NCI-H146 treated with DMSO at 0.1 percent for 48 hours (cell line): ENCODE data around the gene KCNA2.

Source experiments
- DNase-seq: peaks from one replicate; lab custom pipeline; 2025; ENCODE audit not compliant: unreplicated experiment; lab: John Stamatoyannopoulos, UW

Gene KCNA2

DNA sequence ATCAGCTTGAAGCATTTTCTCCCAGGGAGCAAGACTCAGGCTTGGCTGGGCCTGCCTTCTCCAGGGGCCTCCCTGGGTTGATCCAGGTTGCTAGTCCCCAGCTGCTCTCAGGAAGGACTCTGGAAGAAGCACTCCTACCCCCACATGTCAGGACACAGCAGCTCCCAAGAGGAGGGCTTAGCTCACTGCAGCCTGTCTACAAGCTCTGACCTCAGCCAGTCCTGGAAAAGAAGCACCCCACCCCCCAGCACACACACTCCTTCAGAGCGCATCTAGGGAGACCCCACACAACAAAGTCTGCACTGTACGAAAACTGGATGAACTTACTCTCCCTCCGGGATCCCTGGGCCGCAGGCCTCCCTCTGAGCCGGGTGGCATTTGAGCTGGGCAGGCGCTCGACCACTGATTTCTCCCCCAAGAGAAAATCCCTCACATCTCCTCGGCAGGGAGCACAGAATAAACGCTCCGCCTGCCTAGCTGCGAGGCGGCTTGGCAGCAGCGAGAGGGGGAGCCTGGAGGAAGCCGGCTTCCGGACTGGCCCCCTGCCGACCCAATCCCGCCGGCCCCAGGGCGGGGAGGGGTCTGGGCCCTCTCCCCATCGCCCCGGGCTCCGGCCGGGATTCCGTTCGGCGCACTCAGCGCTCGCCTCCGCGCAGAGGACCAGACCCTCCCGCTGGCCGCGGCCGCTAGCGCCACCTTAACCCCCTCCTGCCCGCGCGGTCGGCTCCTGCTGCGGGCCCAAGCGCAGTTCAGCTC, at the start of gene KCNA2:
Gene KCNA2 (minus strand): TSS at position 458 of the 756 bp plus-strand sequence. CDS start 1,576 bp downstream, outside the sequence.
- peak; percentile 58 for DNase-seq

GRCh38 chr1:110650609-110651008, 44.5 kb upstream of the KCNA2 start:
- DNase-seq = no peak

DNA sequence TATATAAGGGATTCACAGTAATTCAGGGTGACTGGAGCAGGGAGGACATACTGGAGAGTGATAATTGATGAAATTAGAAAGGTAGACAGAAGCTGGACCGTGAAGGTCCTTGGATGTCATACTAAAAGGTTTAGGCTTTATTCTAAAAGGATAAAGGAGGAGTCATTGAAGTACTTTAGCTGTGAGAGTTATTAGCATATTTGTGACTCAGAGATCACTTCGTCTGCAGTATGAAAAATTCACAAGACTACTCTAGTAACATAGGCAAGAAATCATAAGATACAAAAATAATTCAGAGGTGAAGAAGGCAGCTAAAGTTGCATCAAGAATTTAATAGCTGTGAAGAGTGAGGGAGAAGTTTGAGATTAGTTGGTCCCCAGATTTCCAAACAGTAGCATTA, 42.3 kb upstream of the KCNA2 start:
- DNase-seq = no peak

GRCh38 chr1:110647254-110647891, 41.2 kb upstream of the KCNA2 start:
- DNase-seq = no peak

DNA sequence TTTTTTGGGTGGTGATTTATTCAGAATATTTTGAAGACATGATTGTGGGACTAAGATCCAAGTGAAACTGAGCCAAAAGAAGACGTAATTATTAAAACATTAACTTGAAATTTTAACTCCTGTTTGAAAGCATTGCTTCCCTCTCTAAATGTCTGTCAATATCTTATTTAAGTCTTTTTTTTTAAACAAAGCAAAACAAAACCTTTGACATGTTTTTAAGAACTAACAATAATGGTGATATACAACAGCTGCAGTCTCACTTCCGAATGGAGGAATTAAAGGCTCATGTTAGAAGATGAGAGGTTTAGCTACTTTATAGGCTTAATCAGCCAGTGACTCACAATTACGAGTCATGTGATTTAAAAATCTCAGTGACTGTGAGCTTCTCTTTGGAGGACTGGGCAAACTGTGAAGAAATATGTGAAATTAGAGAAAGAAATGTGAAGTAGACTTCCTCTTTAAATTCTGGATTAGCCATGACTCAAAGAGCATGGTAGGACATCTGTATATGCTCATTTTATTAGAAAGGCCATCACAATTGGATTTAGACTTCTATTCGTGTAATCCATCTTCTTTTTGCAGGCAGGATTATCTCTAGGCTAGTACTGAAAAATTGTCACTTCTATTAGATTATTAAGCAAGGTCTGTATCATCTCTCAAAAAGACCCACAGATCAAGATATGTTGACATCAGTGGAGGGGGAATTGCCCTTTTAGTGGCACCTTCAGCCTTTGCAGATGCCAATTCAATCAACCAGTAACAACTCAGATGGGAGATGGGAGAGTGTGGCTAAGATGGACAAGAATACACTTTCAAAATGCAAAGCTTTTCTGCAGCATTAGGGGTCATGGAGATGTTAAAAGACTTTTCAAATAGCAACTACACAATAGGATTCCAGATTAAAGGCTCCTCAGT, 39.9 kb upstream of the KCNA2 start:
- DNase-seq = no peak

- no peak for DNase-seq
Observed at GRCh38 chr1:110645211-110645610, 39.1 kb upstream of the KCNA2 start.

DNA sequence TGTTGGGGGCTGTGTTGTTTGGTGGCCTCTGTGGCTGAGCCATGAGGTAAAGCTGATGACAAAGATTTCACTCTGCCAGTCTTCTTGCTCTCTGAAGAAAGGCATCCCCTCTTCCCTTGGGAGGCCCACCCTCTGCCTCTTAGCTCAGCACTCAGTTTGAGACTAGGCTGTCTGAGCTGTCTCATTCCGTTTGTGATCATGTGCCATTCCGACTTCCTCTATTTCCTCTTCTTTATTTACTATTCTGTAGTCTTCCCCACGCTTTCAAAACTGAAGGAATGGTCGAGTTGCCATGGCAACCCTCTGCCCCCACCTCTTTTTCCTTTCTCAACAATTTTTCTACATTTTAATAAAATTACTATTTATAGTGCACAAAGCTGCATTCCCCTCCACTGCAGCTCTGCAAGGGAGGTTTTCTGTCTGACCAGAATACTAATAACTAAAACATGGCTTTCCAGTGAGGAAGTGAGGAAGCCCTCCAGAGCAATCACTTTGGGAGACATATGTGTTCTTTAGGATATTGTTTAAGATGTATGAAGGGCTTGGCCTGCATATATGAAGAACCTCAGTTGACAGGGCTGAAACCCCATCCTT, 37.8 kb upstream of the KCNA2 start:
- DNase-seq = no peak

DNA sequence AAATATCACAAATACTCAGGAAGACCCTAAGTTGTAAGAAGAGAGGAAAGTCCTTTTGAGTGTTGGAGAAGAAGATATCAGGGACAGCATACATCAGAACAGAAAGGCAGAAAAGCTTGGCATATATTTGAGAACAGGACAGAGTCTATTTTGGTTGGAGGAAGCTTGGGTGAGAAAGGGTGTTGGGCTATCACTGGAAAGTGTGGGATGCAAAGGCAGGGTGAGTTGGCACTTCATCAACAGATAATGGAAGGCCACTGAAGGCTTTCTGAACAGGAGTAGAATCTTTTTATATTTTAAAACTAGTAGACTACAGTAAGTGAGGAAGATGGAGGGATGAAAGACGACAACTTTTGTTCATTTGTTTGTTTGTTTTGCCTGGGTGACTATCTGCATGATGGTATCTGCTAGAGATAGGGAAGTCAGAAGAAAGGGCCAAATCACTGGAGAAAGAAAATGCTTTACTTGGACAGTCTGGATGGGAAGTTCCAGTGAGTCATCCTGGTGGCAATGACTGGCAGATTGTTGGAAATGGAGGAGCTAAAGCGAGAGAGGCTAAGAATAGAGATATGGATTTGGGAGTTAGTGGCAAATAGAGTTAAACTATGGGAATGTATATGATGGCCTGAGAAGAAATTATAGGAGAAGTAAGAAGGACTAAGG, 33.7 kb upstream of the KCNA2 start:
- DNase-seq = no peak

DNA sequence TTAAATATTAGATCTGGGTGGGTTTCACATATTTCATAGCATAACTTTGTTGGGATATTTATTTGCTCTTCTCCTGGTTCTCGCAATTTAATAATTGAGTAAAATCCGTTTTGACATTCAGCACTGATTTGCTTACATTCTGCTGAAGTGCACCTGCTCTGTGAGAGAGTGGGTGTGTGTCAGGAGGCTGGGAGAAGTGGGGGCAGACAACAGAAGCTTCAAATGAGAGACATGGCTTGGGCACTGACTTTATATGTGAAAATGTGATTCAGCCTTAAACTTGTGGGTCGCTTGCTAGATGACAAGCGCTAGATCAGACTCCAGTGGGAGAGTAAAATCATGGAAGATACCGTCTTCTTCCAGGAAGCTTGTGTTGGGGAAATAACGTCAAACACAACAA, 32.4 kb upstream of the KCNA2 start:
- DNase-seq = no peak

DNA sequence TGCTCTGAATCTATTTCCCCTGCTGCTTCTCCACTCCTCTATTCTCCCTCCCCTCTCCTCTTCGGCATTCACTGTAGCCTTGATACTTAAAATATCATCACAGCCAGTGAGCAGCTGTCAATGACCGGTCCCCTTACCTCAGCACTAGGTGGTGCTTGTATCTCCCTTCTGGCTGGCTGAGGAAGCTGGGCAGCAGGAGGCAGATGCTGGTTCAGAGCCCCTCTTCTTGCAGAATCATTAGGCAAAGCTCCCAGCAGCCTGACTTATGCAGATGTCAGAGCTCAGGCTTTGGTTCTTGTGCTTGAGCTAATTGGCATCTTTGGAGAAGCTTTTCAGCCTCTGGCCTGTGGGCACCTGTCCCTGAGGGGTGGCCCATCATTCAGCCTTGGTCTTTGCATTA, 31.9 kb upstream of the KCNA2 start:
- DNase-seq = no peak

DNA sequence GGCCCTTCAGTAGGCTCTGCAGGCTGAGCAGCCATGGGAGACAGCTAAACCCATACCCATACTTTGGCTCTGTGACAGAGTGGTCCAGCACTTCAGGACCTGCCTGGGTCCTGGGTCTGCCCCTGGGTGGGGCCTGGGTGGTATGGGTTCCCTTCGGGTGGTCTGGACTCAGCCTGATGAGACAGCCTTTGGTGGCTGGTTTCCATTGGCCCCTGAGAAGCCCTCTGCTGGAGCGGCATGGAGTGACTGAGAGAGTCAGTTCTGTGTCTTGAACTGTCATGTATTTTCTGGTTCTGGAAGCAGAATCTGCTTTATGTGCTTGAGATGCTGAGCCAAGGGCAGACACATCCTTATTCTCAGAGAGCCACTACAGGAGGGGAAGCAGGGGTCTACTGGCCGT, 31.3 kb upstream of the KCNA2 start:
- DNase-seq = no peak

- DNase-seq = no peak
Observed at GRCh38 chr1:110636149-110636935, 30.2 kb upstream of the KCNA2 start.

DNA sequence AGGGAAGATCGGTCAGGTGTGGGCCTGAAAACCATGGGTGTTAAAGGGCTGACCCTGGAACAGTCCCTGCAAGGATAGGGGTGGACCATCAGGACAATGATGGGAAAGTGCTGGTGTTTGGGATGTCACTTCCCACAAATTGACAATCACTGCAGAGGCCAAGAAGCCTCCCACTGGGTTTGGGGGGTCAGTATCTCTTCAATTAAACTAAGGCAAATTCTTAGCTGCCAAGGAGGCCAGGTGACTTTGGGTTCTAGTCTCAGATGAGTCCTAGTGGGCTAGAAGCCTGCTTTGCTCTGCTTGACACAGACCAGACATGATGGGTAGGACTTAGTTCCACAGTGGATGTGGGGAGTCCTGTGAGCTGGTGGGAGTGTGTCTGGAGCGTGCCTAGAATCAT, 29.3 kb upstream of the KCNA2 start:
- DNase-seq = no peak

DNA sequence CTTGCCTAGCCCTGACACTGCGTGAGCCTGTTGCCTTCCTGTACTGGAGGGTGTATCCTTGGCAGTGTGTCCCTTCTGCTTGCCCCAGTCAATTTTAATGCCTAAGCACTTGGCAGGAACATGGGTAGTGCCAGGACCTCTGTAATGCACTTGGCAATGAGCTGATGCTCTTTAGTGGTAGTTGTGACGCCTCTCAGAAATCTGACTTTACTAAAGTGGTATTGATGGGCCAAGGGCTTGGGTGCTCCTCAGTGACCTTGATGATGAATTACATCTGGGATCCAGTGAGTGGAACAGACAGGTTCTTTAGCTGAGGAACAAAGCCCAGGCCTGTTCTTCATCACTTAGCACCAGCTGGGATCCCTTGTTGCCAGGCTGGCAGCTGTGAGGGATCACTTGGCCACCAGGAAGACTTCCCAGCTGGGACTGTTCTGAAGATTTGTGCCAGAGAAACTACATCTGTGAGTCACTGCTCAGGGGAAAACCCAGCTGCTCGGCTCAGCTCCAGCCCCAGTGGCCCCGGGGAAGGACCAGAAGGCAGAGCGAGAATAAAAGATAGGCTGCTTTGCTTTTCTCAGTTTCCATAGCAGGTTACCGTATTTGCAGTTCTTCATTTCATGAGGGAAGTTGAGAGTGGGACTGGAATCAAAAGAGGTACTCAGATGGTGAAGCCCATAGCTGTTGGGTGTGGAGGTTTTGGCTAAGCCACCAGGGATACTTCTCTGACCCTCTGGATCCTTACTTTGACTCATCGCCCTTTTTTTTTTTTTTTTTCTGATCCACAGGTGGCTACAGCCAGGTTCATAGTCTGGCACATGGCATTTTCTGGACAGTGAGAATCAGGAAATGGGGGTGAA, 28.5 kb upstream of the KCNA2 start:
- no peak for DNase-seq

DNA sequence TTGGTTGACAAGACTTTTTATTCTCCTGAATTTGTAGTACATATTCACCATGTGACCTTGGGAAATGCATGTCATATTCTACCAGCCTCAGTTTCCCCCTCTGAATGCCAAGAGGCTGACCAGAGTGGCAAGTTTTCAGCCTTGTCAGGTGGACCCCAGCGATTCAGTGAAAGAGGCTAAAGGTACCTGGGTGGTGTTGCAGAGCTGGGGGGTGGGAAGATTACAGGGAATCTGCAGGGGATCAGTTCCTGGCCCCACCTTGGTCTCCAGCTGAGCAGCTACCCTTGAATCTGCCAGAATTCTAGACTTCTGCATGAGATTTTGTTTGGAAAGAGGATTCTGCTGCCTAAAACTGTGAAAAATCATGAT, 27.9 kb upstream of the KCNA2 start:
- no peak for DNase-seq

- no peak for DNase-seq
Observed at GRCh38 chr1:110633646-110634030, 27.5 kb upstream of the KCNA2 start.

DNA sequence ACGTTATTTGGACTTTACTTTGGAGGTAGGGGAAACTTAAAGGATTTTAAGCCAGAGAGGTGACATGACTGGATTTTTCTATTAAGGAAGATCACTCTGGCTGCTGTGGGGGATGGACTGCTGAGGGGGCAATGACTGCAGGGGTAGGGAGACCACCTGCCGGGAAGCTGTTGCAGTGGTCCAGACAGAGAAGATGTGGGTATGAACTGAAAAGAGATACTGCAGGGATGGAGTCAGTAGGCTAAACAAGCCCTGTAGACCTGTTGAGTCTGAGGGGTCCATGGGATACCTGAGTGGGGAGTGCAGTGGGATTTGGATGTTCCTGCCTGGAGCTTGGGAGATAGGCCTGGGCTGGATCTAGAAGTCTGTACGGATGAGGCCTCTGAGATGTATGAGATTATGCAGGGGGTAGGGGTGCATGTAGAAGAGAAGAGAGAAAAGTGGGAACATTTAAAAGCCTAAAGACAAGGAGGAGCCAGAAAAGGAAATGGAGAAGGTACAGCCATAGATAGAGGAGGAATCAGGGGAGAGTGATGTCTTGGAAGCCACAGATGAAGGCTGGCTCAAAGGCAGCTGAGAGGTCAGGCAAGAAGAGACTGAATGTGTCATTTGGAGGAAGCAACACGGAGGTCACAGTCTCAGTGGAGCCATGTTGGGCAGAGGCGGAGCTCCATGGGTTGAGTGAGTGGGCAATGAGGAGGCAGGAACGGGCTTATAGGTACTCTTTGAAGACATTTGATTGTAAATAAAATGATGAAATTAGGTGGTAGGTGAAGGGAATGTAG, 25.9 kb upstream of the KCNA2 start:
- no peak for DNase-seq
